Mesenchymal stem cell (in vitro differentiated cells and primary cell): ENCODE results near the gene SMIM30.

Experiments
- DNase-seq: peaks from one replicate; pipeline ENCODE4 v3.0.0-alpha.2; 2013
- H2AFZ ChIP-seq: one replicate; pipeline ENCODE4 v1.6.1; 2013; ENCODE audit warnings: low read depth, mild to moderate bottlenecking, control low read depth, inconsistent platforms, low read length, moderate library complexity
- H2AK5ac ChIP-seq: 2 replicates; pipeline ENCODE4 v1.6.1; 2013; ENCODE audit warnings: low read length, moderate library complexity, mild to moderate bottlenecking, inconsistent platforms; ENCODE audit not compliant: severe bottlenecking
- H2BK120ac ChIP-seq: one replicate; pipeline ENCODE4 v1.6.1; 2013; ENCODE audit warnings: low read depth, mild to moderate bottlenecking, inconsistent platforms, low read length, moderate library complexity
- H2BK12ac ChIP-seq, 2 experiments: one replicate each; pipeline ENCODE4 v1.6.1; 2013; ENCODE audit warnings: inconsistent platforms in 2 of 2, low read length in 2 of 2, mild to moderate bottlenecking in 2 of 2, moderate library complexity in 2 of 2, control low read depth in 1 of 2
- H2BK15ac ChIP-seq: one replicate; pipeline ENCODE4 v1.6.1; 2013; ENCODE audit warnings: mild to moderate bottlenecking, low read depth, inconsistent platforms; ENCODE audit not compliant: poor library complexity, severe bottlenecking
- H2BK5ac ChIP-seq: 2 replicates; pipeline ENCODE4 v1.6.1; 2013; ENCODE audit warnings: low read depth, mild to moderate bottlenecking, low read length, control low read depth, inconsistent platforms; ENCODE audit not compliant: poor library complexity, severe bottlenecking
- H3K14ac ChIP-seq, 2 experiments: one replicate each; pipeline ENCODE4 v1.6.1; 2013; ENCODE audit warnings: inconsistent platforms in 2 of 2, low read length in 2 of 2, control low read depth in 1 of 2, mild to moderate bottlenecking in 1 of 2, moderate library complexity in 1 of 2
- H3K18ac ChIP-seq, 2 experiments: one replicate each; pipeline ENCODE4 v1.6.1; 2013; ENCODE audit warnings: inconsistent platforms in 2 of 2, low read length in 2 of 2, control low read depth in 1 of 2, low read depth in 1 of 2, mild to moderate bottlenecking in 1 of 2
- H3K23ac ChIP-seq, 2 experiments: one replicate each; pipeline ENCODE4 v1.6.1; 2013; ENCODE audit warnings: inconsistent platforms in 2 of 2, low read length in 2 of 2, mild to moderate bottlenecking in 2 of 2, moderate library complexity in 2 of 2, control low read depth in 1 of 2
- H3K27ac ChIP-seq: 2 replicates; pipeline ENCODE4 v1.5.1; 2013; ENCODE audit warnings: mild to moderate bottlenecking, moderate library complexity, low read length, control low read depth, inconsistent platforms; ENCODE audit not compliant: poor library complexity, severe bottlenecking
- H3K27me3 ChIP-seq, 2 experiments: 2 replicates each; pipeline versions ENCODE4 v1.6.1 to v1.7.0; 2013; ENCODE audit warnings: low read length in 2 of 2, mild to moderate bottlenecking in 2 of 2, moderate library complexity in 2 of 2, control low read depth in 1 of 2, inconsistent platforms in 1 of 2; ENCODE audit not compliant: control insufficient read depth in 1 of 2, insufficient read depth in 1 of 2
- H3K36me3 ChIP-seq, 2 experiments: 2 replicates each; pipeline versions ENCODE4 v1.6.1 to v1.7.0; 2013; ENCODE audit warnings: low read length in 2 of 2, control low read depth in 1 of 2, inconsistent platforms in 1 of 2, low read depth in 1 of 2, mild to moderate bottlenecking in 1 of 2; ENCODE audit not compliant: insufficient read depth in 2 of 2, control insufficient read depth in 1 of 2
- H3K4ac ChIP-seq, 2 experiments: one replicate each; pipeline ENCODE4 v1.6.1; 2013; ENCODE audit warnings: inconsistent platforms in 2 of 2, low read length in 2 of 2, mild to moderate bottlenecking in 2 of 2, moderate library complexity in 2 of 2, control low read depth in 1 of 2, low read depth in 1 of 2
- H3K4me1 ChIP-seq: 2 replicates; pipeline ENCODE4 v1.6.1; 2013; ENCODE audit warnings: low read depth, low read length, control low read depth; ENCODE audit not compliant: control insufficient read depth, insufficient read depth
- H3K4me2 ChIP-seq: 2 replicates; pipeline ENCODE4 v1.6.1; 2013; ENCODE audit warnings: low read length, mild to moderate bottlenecking, inconsistent platforms; ENCODE audit not compliant: poor library complexity, severe bottlenecking
- H3K4me3 ChIP-seq, 2 experiments: 2 replicates each; pipeline versions ENCODE4 v1.5.1 to v1.7.0; 2013; ENCODE audit warnings: low read length in 2 of 2, mild to moderate bottlenecking in 2 of 2, control low read depth in 1 of 2, low read depth in 1 of 2; ENCODE audit not compliant: insufficient read depth in 1 of 2
- H3K79me1 ChIP-seq: replicated peaks from 2 replicates; pipeline ENCODE4 v1.6.1; 2013; ENCODE audit warnings: mild to moderate bottlenecking, control low read depth, low read length, inconsistent platforms; ENCODE audit not compliant: poor library complexity, severe bottlenecking
- H3K9ac ChIP-seq: 2 replicates; pipeline ENCODE4 v1.7.0; 2013; ENCODE audit warnings: mild to moderate bottlenecking, low read length, moderate library complexity
- H3K9me3 ChIP-seq: 2 replicates; pipeline ENCODE4 v1.7.0; 2013; ENCODE audit warnings: mild to moderate bottlenecking, low read length; ENCODE audit not compliant: control insufficient read depth
- H4K8ac ChIP-seq: one replicate; pipeline ENCODE4 v1.6.1; 2013; ENCODE audit warnings: inconsistent platforms, mild to moderate bottlenecking, low read length, moderate library complexity
- H4K91ac ChIP-seq: one replicate; pipeline ENCODE4 v1.6.1; 2013; ENCODE audit warnings: mild to moderate bottlenecking, low read length, inconsistent platforms
- WGBS: methylation state at CpG from one replicate; pipeline ENCODE4 v1.1.7; 2013; ENCODE audit warnings: mixed read lengths; 5-methylcytosine and 5-hydroxymethylcytosine counted together

SMIM30 gene

DNA sequence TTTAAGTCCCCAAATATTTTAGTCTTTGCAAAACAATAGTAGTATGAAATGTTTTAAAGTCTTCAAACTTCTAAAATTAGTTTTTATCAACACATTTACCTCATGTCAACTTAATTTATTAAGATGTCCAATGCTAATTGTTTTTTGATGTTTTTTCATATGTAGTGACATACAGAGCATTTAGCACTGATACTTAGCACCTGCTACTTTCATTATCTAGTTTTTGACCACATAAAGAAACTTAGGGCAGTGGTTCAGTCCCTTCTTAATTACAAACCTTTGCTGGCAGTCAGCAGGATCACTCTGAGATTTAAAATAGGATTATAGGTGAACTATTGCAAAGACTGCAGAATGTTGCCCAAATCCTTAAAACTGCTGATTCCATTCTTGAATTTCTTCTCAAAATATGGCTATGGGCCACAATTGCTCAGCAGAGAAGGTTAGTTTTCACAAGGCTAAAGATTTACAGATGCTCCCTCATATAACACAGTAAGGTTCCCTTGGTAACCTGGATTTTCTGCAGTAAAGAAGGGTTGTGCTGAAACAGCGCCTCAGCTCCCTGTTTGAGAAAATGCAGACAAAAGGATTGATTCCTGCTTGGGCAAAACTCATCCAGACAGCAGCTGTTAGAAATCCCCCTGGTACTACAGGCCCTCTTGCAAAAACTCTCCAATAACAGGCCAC lies 35.1 kb downstream of the SMIM30 start:
- H3K4ac ChIP-seq = no peak overlapping the region
- H2BK120ac ChIP-seq = no peak overlapping the region
- H2AFZ ChIP-seq = no peak overlapping the region
- WGBS = 35% methylated on average over 1 of the region's 1 CpG
- H3K23ac ChIP-seq = no peak overlapping the region
- no peak overlapping the region for H2AK5ac ChIP-seq
- H3K36me3 ChIP-seq = no peaks in the 10 kb centered on the region
- no peaks in the 10 kb centered on the region for H3K9me3 ChIP-seq
- no peak overlapping the region for H3K14ac ChIP-seq
- no peak overlapping the region for H2BK12ac ChIP-seq
- no peak overlapping the region for H4K8ac ChIP-seq
- no peak overlapping the region for H4K91ac ChIP-seq
- no peaks in the 10 kb centered on the region for H3K79me1 ChIP-seq
- H3K27me3 ChIP-seq = no peaks in the 10 kb centered on the region
- no peak overlapping the region for H3K18ac ChIP-seq
- H3K4me3 ChIP-seq = no peak overlapping the region
- peaks cover 5% of the 10 kb centered on the region for H3K4me1 ChIP-seq
- H3K4me2 ChIP-seq = no peak overlapping the region
- no peak overlapping the region for H2BK5ac ChIP-seq
- no peak overlapping the region for H3K27ac ChIP-seq
- no peak overlapping the region for H2BK15ac ChIP-seq
- no peak for DNase-seq
- no peak overlapping the region for H3K9ac ChIP-seq

DNA sequence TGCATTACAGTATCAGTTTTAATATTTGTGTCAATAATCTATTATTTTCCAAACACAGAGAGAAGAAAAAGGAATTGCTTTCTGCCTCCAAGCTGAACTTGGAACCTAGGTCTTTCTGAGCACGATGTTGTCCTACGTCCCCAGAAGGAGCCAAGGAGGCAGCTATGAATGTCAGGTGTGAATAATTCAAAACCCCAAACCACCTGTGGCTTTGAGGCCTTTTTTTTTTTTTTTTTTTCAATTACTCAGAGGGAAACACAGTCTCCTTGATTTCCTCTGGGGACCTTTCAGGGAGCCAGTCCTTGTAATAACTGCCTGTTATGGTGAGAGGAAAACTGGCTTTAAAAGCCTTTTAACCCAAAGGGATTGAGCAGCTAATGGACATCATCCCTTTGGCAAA lies 40.0 kb downstream of the SMIM30 start:
- H2BK5ac ChIP-seq = no peak overlapping the region
- no peaks in the 10 kb centered on the region for H3K36me3 ChIP-seq
- H3K4me2 ChIP-seq = no peak overlapping the region
- no peaks in the 10 kb centered on the region for H3K79me1 ChIP-seq
- H3K27ac ChIP-seq = no peak overlapping the region
- no peaks in the 10 kb centered on the region for H3K9me3 ChIP-seq
- H2AFZ ChIP-seq = no peak overlapping the region
- H2BK120ac ChIP-seq = no peak overlapping the region
- no peak overlapping the region for H4K91ac ChIP-seq
- no peak overlapping the region for H2AK5ac ChIP-seq
- H3K4me3 ChIP-seq = no peak overlapping the region
- no peak overlapping the region for H3K4ac ChIP-seq
- no peak overlapping the region for H3K23ac ChIP-seq
- WGBS = 69% methylated on average over 2 of the region's 2 CpGs
- H2BK12ac ChIP-seq = no peak overlapping the region
- H2BK15ac ChIP-seq = no peak overlapping the region
- H4K8ac ChIP-seq = no peak overlapping the region
- no peak overlapping the region for H3K18ac ChIP-seq
- no peaks in the 10 kb centered on the region for H3K4me1 ChIP-seq
- no peak overlapping the region for H3K14ac ChIP-seq
- no peak for DNase-seq
- H3K27me3 ChIP-seq = no peaks in the 10 kb centered on the region
- H3K9ac ChIP-seq = no peak overlapping the region

DNA sequence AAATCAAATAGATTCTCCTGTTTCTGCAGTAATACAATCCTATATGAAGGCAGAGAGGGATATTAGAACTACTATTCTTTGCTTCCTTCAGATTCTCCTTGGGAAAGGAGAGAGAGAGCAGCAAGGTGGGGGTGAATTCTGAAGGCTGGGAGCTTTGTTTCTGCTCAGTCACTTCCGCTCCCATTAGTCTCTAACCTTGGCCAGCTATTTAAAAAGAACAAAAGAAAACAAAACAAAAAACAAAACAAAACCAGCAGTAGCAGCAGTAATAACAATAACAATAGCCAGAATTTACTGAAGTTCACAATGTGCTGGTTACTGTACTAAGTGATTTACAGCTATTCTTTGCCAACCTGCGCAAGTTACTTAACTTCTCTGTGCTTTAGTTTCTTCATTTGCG lies 41.7 kb downstream of the SMIM30 start:
- Histone ChIP-seq H2BK12ac (no peak overlapping the region), H2BK15ac (no peak overlapping the region), H2AK5ac (no peak overlapping the region), H3K23ac (no peak overlapping the region), H2BK120ac (no peak overlapping the region), H3K4me2 (no peak overlapping the region), H3K18ac (no peak overlapping the region), H3K36me3 (no peaks in the 10 kb centered on the region), H3K4ac (no peak overlapping the region), H3K4me1 (no peaks in the 10 kb centered on the region), H3K27me3 (no peaks in the 10 kb centered on the region), H3K9me3 (no peaks in the 10 kb centered on the region), H3K4me3 (no peak overlapping the region), H2BK5ac (no peak overlapping the region), H3K14ac (no peak overlapping the region), H3K79me1 (no peaks in the 10 kb centered on the region), H3K27ac (no peak overlapping the region), H4K8ac (no peak overlapping the region), H2AFZ (no peak overlapping the region), H3K9ac (no peak overlapping the region), H4K91ac (no peak overlapping the region)
- no CpG with 5 or more reads among the region's 3 CpGs for WGBS
- DNase-seq = no peak

DNA sequence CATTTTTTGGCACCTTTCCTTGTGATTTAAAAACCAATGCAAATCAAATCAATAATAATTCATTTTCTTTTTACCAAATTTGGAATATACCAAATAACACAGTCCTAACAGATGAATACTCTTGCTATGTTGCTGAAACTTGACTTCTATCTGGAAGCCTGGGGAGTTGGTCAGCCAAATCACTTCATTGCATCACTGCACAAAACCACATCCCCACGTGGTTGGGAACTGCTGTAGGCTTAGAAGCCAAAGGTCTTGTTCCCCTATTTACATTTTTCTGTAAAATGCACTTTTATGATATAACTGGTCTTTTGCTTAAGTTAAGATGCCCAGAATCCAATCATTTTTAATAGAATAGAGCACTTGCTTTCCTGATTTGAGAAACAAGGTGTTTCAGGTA lies 46.9 kb downstream of the SMIM30 start:
- H2AK5ac ChIP-seq = no peak overlapping the region
- no peak overlapping the region for H2AFZ ChIP-seq
- H3K27ac ChIP-seq = no peak overlapping the region
- no peak for DNase-seq
- H3K4me1 ChIP-seq = no peaks in the 10 kb centered on the region
- no peak overlapping the region for H4K91ac ChIP-seq
- H3K14ac ChIP-seq = no peak overlapping the region
- H2BK15ac ChIP-seq = no peak overlapping the region
- no peaks in the 10 kb centered on the region for H3K36me3 ChIP-seq
- no peak overlapping the region for H3K4me2 ChIP-seq
- H3K23ac ChIP-seq = no peak overlapping the region
- H3K27me3 ChIP-seq = no peaks in the 10 kb centered on the region
- no peak overlapping the region for H2BK5ac ChIP-seq
- H3K9ac ChIP-seq = no peak overlapping the region
- no peak overlapping the region for H3K4me3 ChIP-seq
- 0% methylated on average over 1 of the region's 1 CpG for WGBS
- no peak overlapping the region for H2BK12ac ChIP-seq
- H4K8ac ChIP-seq = no peak overlapping the region
- H3K18ac ChIP-seq = no peak overlapping the region
- no peak overlapping the region for H2BK120ac ChIP-seq
- no peak overlapping the region for H3K4ac ChIP-seq
- no peaks in the 10 kb centered on the region for H3K9me3 ChIP-seq
- no peaks in the 10 kb centered on the region for H3K79me1 ChIP-seq
